ENCODE measurements around the gene PER3. TPM values are rescaled to one million over a fixed set of nuclear protein-coding genes. Genes with fewer than 3 reads are reported as not detected.

PER3 gene
- total and polyA plus RNA-seq, 4 donors: 3.3 to 21.0 (median 6.2) TPM

GRCh38 chr1:7786795-7787194, 2.7 kb downstream of the PER3 start:
- H3K9ac ChIP-seq (ENCODE audit: low read depth in 1 of 2, low read length in 2 of 2): no peak overlapping the region

DNA sequence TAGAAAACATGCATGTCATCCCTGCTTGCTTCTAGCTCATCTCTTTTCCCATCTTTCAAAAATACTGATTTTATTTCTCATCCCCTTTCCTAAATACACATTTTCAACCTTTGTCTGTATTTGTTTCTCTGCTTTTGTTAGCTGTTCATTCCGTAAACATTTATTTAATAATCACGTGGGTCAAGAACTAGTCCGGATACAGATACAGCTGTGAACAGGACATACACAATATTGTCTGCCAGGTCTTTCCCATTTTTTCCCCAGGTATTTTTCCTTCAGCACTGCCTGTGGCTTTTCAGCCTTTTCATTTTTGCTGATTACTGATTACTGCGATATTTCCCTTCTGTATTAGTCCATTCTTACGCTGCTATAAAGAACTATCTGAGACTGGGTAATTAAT, 5.7 kb downstream of the PER3 start:
- Histone ChIP-seq H3K9ac (ENCODE audit: low read depth in 1 of 2, low read length in 2 of 2) (no peak overlapping the region), H3K36me3 (ENCODE audit: control insufficient read depth in 4 of 4, insufficient read depth in 3 of 4, low read depth in 1 of 4, low read length in 3 of 4) (peaks cover 8 to 52% (median 43%) of the 10 kb centered on the region in 4 donors), H3K27ac (ENCODE audit: low read depth in 1 of 2, low read length in 2 of 2) (no peak overlapping the region), H3K4me3 (ENCODE audit: low read depth in 1 of 3, low read length in 3 of 3) (no peak overlapping the region), H3K27me3 (ENCODE audit: control insufficient read depth in 4 of 4, insufficient read depth in 4 of 4, low read length in 3 of 4) (no peaks in the 10 kb centered on the region), H3K4me1 (ENCODE audit: control insufficient read depth in 4 of 4, insufficient read depth in 4 of 4, low read length in 3 of 4) (peaks cover 0 to 43% (median 25%) of the 10 kb centered on the region in 4 donors), H3K9me3 (ENCODE audit: control insufficient read depth in 4 of 4, low read length in 3 of 4) (peaks cover 0 to 11% (median 1%) of the 10 kb centered on the region in 4 donors)
- 51% methylated on average over 5 of the region's 5 CpGs for WGBS
- no peak for DNase-seq (ENCODE audit: low spot score)
- TF ChIP-seq RAD21 (IDR thresholded peaks at IDR 0.05): no peak
- TF ChIP-seq HNF4G (IDR thresholded peaks at IDR 0.05): no peak
- no peak for TF ChIP-seq SP1 (IDR thresholded peaks at IDR 0.05)
- TF ChIP-seq YY1 (IDR thresholded peaks at IDR 0.05): no peak
- TF ChIP-seq, protein P1, sequence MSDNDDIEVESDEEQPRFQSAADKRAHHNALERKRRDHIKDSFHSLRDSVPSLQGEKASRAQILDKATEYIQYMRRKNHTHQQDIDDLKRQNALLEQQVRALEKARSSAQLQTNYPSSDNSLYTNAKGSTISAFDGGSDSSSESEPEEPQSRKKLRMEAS (IDR thresholded peaks at IDR 0.05): no peak
- no peak for TF ChIP-seq CTCF (IDR thresholded peaks at IDR 0.05; ENCODE audit: low read depth, low read length, missing input control)
- TF ChIP-seq FOXA2 (IDR thresholded peaks at IDR 0.05): no peak
- TF ChIP-seq, protein P2, sequence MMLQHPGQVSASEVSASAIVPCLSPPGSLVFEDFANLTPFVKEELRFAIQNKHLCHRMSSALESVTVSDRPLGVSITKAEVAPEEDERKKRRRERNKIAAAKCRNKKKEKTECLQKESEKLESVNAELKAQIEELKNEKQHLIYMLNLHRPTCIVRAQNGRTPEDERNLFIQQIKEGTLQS (IDR thresholded peaks at IDR 0.05): no peak
- no peak for TF ChIP-seq JUND (IDR thresholded peaks at IDR 0.05)
- TF ChIP-seq TAF1 (conservative IDR thresholded peaks at IDR 0.05): no peak
- no peak for TF ChIP-seq ZBTB33 (IDR thresholded peaks at IDR 0.05)
- TF ChIP-seq HNF4A (conservative IDR thresholded peaks at IDR 0.05): no peak
- no peak for TF ChIP-seq EGR1 (IDR thresholded peaks at IDR 0.05; ENCODE audit: low read depth in 2 of 2)
- TF ChIP-seq GABPA (IDR thresholded peaks at IDR 0.05 in 1 of 2, conservative IDR thresholded peaks at IDR 0.05 in 1 of 2): no peak
- TF ChIP-seq, protein P3, sequence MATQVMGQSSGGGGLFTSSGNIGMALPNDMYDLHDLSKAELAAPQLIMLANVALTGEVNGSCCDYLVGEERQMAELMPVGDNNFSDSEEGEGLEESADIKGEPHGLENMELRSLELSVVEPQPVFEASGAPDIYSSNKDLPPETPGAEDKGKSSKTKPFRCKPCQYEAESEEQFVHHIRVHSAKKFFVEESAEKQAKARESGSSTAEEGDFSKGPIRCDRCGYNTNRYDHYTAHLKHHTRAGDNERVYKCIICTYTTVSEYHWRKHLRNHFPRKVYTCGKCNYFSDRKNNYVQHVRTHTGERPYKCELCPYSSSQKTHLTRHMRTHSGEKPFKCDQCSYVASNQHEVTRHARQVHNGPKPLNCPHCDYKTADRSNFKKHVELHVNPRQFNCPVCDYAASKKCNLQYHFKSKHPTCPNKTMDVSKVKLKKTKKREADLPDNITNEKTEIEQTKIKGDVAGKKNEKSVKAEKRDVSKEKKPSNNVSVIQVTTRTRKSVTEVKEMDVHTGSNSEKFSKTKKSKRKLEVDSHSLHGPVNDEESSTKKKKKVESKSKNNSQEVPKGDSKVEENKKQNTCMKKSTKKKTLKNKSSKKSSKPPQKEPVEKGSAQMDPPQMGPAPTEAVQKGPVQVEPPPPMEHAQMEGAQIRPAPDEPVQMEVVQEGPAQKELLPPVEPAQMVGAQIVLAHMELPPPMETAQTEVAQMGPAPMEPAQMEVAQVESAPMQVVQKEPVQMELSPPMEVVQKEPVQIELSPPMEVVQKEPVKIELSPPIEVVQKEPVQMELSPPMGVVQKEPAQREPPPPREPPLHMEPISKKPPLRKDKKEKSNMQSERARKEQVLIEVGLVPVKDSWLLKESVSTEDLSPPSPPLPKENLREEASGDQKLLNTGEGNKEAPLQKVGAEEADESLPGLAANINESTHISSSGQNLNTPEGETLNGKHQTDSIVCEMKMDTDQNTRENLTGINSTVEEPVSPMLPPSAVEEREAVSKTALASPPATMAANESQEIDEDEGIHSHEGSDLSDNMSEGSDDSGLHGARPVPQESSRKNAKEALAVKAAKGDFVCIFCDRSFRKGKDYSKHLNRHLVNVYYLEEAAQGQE (IDR thresholded peaks at IDR 0.05): no peak
- TF ChIP-seq FOXA1 (IDR thresholded peaks at IDR 0.05): no peak
- TF ChIP-seq NR2F2 (IDR thresholded peaks at IDR 0.05): no peak

More at GRCh38 chr1:7786795-7787194, 2.7 kb downstream of the PER3 start:
- H3K4me1 ChIP-seq (ENCODE audit: control insufficient read depth in 4 of 4, insufficient read depth in 4 of 4, low read length in 3 of 4): peaks cover 0 to 45% (median 34%) of the 10 kb centered on the region in 4 donors
- no peaks in the 10 kb centered on the region for H3K27me3 ChIP-seq (ENCODE audit: control insufficient read depth in 4 of 4, insufficient read depth in 4 of 4, low read length in 3 of 4)
- H3K4me3 ChIP-seq (ENCODE audit: low read depth in 1 of 3, low read length in 3 of 3): no peak overlapping the region
- TF ChIP-seq, protein P2 (IDR thresholded peaks at IDR 0.05): no peak
- TF ChIP-seq HNF4G (IDR thresholded peaks at IDR 0.05) (no peak), HNF4A (conservative IDR thresholded peaks at IDR 0.05) (no peak), JUND (IDR thresholded peaks at IDR 0.05) (no peak), NR2F2 (IDR thresholded peaks at IDR 0.05) (no peak), GABPA (IDR thresholded peaks at IDR 0.05 in 1 of 2, conservative IDR thresholded peaks at IDR 0.05 in 1 of 2) (no peak), FOXA1 (IDR thresholded peaks at IDR 0.05) (no peak), TAF1 (conservative IDR thresholded peaks at IDR 0.05) (no peak), SP1 (IDR thresholded peaks at IDR 0.05) (no peak), RAD21 (IDR thresholded peaks at IDR 0.05) (no peak), ZBTB33 (IDR thresholded peaks at IDR 0.05) (no peak)
- TF ChIP-seq, protein P1 (IDR thresholded peaks at IDR 0.05): no peak
- peaks cover 8 to 35% (median 30%) of the 10 kb centered on the region in 4 donors for H3K36me3 ChIP-seq (ENCODE audit: control insufficient read depth in 4 of 4, insufficient read depth in 3 of 4, low read depth in 1 of 4, low read length in 3 of 4)
- H3K27ac ChIP-seq (ENCODE audit: low read depth in 1 of 2, low read length in 2 of 2): no peak overlapping the region
- DNase-seq (ENCODE audit: low spot score): no peak
- peaks cover 0 to 11% (median 1%) of the 10 kb centered on the region in 4 donors for H3K9me3 ChIP-seq (ENCODE audit: control insufficient read depth in 4 of 4, low read length in 3 of 4)
- WGBS: 78% methylated on average over 5 of the region's 5 CpGs
